Measurements from ENCODE around the gene NKAIN1.
"Not testable (repeated sequence)": the region's sequence is repeated elsewhere in the genome, so short reads cannot be mapped to it uniquely, and the experiment has no call there.

The NKAIN1 gene

DNA sequence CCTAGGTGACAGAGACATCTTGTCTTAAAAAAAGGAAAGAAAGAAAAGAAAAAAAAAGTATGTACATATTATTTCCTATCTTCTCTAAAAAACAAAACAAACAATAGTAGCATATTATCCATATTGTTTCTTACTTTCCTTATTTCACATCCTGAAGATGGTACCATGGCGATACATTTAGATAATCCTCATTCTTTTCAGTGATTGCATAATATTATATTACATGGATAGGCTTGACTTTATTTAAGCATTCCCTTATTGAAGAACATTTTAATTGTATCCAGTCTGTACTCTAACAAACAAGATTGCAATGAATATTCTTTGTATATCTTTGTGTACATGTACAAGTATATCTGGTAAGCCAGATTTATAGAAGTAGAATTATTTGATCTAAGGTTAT is 91.3 kb downstream of the NKAIN1 start:
- DNase-seq = no peak

- no peak for DNase-seq
These were observed 94.0 kb downstream of the NKAIN1 start for GRCh38 chr1:31145648-31146047.

DNA sequence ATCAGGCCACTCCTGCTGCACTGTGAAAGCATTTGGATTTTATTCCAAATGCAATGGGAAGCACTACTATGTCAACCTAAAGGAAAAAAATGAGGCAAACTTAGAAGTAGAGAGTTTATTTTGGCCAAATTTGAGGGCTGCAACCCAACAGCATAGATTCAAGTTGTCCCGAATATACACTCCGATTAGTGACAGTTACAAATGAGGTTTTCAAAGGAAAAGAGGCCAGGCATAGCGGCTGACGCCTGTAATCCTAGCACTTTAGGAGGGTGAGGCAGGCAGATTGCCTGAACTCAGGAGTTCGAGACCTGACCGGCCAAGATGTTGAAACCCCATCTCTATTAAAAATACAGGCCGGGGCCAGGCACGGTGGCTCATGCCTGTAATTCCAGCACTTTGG is 95.2 kb downstream of the NKAIN1 start:
- no peak for DNase-seq

DNA sequence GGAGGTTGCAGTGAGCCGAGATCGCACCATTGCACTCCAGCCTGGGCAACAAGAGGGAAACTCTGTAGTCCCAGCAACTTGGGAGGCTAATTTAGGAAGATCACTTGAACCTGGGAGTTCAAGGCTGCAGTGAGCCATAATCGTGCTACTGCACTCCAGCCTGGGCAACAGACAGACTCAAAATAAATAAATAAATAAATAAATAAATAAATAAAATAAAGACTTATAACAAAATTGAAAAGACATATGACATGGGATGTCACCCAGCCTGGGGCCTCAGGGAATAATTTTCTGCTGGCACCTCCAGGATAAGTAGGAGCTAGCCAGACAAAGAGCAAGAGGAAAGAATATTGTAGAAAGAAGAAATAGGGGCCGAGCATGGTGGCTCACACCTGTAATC is 96.2 kb downstream of the NKAIN1 start:
- DNase-seq = no peak

DNA sequence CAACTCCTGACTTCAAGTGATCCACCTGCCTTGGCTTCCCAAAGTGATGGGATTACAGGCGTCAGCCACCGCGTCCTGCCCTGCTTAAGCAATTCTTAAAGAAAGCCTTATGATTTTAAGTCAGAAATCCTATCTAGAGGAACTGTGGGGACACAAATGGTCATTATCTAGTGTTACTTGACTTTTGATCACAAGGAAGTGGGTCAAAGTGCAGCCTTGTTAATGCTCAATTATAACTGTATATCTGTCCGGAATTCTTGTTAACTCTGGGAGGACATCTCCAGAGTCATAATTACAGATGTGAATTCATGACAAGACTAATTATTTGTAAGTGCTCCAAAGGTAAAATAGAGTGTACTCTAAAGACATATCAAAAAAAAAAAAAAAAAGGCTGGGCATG is 97.3 kb downstream of the NKAIN1 start:
- no peak for DNase-seq

- no peak for DNase-seq
These were observed 99.4 kb downstream of the NKAIN1 start for GRCh38 chr1:31140299-31140698.

DNA sequence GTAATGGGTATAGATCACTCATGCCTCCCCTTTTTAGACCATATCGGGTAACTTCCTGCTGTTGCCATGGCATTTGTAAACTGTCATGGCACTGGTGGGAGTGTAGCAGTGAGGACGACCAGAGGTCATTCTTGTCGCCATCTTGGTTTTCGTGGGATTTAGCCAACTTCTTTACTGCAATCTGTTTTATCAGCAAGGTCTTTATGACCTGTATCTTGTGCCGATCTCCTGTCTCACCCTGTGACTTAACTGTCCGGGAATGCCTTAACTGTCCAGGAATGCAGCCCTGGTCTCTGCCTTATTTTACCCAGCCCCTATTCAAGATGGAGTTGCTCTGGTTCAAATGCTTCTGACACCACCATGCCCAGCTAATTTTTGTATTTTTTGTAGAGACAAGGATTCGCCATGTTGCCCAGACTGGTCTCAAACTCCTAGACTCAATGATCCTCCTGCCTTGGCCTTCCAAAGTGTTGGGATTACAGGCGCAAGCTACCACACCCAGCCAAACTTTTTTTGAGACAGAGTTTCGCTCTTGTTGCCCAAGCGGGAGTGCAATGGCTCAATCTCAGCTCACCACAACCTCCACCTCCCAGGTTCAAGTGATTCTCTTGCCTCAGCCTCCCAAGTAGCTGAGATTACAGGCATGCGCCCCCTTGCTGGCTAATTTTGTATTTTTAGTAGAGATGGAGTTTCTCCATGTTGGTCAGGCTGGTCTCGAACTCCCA is 100.7 kb downstream of the NKAIN1 start:
- not testable (repeated sequence) for DNase-seq

DNA sequence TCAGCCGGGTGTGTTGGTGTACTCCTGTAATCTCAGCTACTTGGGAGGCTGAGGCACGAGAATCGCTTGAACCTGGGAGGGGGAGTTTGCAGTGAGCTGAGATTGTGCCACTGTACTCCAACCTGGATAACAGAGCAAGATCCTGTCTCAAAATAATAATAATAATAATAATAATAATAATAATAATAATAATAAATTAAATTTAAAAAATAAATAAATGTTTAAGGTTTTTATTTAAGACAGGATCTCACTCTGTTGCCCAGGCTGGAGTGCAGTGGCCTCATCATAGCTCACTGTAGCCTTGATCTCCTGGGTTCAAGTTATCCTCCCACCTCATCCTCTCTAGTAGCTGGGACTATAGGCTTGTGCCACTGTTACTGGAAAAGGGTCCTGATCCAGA is 101.8 kb downstream of the NKAIN1 start:
- not testable (repeated sequence) for DNase-seq

DNA sequence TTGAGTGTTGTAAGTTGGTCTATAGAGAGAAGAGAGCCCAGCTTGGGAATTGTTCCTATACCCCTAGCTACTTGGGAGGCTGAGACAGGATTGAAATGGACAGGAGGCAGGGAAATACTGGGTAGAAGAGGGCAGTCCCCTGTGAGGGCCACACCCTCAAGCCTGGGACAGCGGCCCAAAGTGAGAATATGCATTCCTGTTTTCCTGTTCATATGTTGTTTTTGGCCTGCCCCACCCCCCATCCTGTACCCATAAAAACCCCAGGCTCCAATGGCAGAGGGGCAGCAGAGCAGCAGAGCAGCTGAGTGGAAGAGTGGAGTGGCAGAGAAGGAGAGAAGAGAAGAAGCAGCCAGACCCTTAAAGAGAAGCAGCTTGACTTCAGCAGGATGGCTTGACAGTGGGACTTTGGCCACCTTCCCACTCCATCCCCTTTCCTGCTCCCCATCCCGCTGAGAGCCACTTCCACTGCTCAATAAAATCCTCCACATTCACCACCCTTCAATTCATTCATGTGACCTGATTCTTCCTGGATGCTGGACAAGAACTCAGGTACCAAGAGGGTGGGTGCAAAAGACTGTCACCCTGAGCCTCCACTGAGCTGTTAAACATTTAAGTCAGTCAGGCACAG is 103.6 kb downstream of the NKAIN1 start:
- DNase-seq = no peak

DNA sequence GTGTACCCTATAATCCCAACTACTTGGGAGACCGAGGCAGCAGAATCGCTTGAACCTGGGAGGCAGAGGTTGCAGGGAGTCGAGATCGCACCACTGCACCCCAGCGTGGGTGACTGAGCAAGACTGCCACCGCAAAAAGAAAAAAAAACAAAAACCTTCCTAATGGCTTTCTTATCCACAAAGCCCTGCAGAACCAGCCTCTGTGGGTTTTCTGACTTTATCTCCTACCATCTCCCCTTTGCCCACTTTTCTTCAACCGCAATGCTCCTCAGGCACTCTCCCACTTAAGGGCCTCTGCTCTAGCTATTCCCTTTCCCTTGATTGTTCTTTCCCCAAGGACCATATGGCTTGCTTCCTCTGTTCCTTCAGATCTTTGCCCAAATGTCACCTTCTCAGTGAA is 106.3 kb downstream of the NKAIN1 start:
- no peak for DNase-seq

All from right forelimb (tissue), 1 donor.